HG02884 (cell line): ENCODE results near the gene FAM131C.
"Not testable (repeated sequence)": the region's sequence is repeated elsewhere in the genome, so short reads cannot be mapped to it uniquely, and the experiment has no call there.

Source experiments
- ATAC-seq: cut with Tn5 transposase; IDR thresholded peaks from one replicate; pipeline ENCODE4 v1.9.1; 2021; ENCODE audit warnings: mild to moderate bottlenecking, moderate library complexity; ENCODE audit not compliant: unreplicated experiment

The FAM131C gene

DNA sequence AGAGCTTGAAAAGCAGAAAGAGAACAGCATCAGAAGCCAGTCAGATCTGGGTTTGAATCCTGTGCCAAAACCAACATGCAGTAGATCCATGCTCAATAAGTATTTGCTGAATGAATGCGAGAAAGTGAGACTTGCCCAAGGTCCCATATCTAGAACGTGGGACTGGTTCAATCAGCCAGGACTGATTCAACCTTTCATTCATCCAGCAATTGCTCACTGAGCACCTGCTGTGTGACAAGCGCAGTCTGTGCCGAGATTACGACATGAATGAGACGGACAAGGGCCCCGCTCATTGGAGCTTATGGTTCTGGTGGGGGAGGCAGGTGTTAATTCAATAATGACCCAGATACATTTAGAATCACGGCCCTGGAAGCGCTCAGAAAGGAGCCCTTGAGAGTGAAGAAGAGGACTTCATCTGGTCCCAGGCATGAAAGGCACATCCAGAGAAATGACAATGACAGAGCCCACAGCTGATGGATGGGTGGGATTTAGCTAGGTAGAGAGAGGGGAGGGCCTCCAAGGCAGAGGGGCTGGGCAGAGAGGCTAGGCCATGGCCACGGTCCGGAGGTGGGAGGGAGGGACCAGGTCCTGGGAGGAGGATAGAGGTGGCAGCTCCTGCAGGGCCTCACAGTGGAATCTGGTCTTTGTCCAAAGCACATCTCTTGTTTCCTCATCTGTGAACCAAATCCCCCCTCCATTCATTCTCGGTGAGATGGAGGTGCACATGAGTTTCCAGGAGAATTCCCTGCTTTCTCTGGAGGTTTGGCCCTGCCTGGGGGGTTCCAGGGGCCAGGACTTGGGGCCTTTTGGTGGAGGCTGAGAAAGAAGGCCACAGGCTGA, 4.2 kb upstream of the FAM131C start:
- ATAC-seq = no peak

DNA sequence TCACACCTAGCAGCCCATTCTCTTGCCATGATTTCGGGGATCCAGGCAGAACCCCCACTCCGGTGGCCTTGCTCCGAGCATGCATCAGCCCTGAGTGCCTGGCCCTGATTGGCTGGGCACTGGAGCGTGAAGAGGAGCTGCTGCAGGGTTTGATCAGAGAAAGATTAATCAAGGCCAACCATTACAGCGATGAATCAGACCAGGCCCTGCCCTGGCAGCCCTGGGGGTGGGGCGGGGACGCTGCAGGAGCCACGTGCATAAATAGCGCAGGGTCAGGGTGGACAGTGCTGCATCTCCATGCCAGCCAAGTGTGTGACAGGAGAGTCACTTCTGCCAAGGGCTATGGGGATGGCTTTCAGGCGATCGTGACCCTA, 3.4 kb upstream of the FAM131C start:
- ATAC-seq = no peak

DNA sequence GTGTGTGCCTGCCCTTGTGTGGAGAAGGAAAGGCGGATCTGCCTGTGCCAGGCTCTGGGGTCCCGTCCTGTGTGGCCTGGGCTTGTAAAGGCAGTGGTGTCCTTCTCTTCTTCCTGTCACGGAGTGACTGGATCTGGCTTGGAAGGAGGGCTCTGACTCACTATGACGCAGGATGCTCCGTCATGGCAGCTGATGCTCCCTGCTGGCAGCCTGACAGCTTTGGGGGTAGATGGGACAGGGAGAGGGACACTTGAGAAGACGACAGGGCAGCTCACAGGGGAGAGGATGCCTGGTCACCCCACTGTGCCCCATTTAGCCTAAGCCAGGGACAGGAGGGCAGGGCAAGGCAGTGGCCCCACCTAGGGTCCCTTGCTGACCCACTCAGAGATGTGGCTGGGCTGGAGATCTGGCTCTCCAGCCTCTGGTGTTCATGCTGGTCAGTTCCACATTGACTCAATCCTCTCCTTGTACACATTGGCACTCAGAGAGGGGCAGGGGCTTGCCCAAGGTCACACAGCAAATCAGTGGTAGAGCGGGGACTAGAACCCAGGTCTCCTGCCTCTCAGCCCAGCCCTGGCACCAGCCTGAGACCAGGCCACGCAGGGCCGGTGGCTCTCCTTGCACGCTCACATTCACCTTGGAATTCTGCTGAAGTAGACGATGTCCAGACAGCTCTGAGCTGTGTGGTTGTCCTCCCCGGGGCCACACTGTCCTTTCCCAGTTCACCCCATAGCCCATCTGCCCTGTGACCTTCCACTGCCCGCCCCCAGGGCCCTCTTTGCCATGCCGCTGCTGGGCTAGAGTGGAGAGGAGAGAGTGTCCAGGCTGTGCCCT, 2.8 kb upstream of the FAM131C start:
- no peak for ATAC-seq

DNA sequence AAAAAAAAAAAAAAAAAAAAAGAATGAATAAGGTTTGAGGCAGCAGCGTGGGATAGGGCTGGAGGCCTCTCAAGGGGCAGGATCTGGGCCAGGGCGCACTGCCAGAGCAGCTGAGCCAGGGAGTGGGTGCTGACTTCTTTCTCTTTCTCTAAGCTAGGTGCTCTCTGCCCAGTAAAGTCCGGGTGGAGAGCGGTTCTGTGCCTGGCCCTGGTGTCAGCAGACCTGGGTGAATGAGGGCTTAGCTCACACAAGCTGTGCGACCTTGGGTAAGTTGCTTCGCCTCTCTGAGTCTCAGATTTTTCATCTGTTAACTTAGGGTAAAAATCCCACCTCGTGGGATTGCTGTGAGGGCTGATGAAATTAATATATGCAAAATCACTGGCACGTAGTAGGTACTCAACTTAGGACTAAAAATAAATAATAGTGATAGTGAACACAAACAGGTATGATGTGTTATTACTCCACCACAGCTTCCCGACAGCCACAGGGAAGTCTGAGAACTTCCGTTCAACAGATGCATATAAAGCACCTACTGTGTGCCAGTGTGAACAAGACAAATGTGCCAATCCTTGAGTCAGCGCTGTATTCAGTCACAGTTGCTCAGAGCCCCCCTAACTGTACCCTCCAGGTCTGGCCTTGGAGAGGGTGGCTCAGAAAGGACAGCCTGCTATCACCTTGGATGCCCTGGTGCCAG, 2.0 kb upstream of the FAM131C start:
- ATAC-seq = no peak

DNA sequence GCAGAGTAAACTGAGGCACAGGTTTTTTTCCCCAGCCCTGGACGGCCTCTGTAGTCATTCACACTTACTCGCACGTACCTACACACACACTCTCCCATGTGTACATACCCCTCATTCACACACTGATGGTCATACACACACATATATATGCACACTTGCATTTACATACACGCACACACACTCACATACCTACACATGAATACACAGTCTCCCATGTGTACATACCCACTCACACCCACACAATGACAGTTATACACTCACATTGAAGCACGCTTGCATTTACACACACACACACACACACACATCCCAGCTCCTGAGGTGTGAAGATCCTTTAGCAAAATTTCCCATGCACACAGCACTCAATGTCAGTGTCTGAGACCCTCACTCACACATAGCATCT, 766 bp upstream of the FAM131C start:
- no peak for ATAC-seq

DNA sequence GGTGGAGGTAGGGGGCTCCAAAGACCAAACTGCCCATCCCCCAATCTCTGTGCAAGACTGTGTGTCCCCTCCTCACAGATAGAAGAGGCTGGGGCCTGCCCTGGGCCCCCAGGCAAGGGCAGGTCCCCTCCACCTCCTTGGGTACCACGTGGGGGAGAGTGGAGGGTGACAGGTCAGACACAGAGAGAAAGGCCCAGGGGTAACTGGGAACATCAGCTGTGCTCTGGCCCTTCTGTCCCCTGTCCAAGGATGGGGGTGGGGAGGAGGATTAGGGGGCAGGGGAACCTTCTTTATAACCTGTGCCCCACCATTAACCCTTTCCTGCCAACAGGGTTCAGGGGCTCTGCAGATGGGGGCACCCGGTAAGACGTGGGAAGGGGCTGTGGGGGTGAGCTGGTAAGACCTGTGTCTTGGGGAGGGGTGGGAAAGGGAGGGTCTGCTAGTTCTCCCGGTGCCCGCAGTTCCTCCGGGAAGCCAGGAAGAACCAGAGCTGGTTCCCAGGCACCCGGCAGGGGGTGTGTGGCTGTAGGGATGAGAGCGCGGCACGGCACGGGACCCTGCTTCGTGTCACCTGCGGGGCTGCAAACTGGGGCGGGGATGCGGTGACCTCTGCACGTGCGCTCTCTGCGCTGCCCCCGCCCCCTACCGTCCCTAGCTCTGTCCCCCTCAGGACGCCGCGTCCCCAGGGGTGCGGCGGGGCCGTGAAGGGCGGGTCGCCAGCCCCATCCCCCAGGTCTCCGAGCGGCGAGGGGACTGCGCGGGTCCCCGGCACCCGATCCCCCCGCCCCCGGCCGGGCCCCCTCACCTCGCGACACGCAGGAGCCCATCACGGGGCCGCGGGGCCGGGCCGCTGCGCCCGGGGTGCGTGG, 601 bp downstream of the FAM131C start:
- ATAC-seq = no peak

DNA sequence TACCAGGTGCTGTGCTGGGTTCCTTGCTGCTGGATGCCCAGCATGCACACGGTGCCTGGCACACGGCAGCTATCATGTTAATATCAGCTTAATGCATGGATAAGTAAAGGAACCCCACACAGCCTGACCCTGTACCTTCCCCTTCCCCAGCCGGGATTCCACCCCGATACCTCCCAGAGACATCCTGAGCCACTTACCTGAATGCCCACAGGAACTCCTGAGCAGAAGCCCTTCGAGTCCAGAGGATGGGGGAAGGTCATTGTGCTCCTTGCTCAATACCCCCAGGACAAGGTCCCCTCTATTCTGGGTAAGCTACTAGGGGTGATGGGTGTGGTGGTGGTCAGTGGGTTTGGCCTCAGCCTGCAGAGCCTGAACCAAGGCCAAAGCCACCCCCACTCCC, 1.4 kb downstream of the FAM131C start:
- no peak for ATAC-seq

DNA sequence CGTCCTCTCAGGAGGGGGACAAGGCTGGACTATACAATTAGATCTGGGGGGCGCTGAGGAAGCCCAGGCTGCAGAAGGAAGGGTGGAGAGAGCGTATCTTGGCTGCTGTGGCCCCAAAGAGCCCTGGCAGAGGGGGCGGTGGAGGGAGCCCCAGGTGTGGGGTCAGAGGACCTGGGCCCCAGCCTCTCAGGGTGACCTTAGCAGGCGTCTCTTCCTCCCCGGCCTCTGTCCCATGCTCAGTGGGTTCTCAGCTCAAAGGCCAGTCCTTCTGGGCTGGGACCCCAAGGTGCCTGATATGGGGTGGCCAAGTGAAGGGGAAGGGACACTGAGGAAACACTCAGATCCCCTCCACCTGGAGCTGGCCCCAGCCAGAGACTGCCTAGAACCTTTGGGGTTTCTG, 1.8 kb downstream of the FAM131C start:
- no peak for ATAC-seq

DNA sequence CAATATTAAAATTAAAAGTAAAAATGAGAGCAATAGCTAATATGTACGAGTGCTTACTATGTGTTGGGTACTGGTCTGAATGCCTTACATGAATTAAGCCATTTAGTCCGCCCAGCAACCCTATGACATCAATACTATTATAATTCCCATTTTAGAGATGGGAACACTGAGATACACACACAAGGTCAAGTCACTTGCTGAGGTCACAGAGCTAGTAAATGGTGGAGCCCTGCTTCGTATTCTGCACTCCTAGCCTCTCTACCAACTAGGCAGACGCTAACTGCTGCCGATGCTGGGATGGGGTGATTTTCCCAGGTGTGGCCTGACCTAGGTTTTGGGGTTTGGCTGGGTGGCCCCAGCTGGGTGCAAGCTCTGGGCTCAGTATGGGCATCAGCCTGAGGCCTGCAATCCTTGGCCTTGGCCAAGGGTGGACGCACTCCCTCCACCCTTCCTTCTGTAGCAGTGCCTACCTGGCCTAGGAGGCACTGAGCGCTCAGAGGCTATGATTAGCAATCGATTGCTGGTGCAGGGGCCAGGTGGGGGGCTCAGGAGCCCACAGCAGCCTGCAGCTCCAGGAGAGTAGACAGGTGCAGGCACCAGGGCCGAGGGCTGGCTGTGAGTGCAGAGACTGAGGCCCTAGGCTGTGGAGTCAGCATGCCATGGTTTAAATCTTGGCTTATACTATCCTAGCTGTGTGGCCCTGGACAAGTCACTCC, 2.7 kb downstream of the FAM131C start:
- no peak for ATAC-seq

DNA sequence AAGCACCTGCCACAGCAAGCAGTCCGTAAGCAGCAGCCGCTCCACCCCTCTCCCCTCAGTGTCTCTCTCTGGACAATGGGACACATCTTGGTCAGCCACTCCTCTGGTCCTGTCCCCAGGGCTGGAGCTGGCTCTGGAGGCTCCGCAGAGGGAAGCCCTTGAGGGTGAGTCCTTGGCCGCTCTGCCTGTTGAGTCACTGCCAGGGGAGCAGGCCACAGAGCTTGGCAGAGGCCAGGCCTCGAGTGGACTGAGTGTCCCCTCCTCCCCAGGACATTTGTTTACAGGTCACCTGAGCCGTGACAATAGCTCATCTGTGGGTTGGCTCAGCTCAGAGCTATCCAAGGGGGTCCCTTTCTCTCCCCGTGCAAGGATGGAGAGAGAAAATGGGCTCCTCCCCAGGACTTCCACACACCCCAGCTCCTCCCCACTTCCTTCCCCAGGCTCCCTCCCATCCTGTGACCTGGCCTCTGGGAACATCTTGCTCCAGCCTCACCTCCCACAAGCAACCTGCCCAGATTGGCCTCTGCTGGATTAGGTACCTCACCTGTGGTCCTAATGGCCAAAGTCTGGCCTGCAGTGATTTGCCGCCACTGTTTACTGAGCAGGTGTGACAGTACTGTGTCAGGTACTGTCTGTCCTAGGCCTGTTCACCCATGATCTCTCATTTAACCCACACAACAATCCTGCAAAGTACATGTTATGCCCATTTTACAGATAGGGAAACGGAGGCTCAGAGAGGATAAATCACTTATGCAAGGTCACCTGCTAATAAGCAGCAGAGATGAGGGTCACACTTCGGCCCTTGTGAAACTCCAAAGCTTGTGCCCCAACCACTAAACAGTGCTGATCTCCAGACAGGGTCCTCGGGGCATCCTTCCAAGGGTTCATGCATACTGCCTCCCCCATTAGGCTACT, 4.8 kb downstream of the FAM131C start:
- no peak for ATAC-seq

DNA sequence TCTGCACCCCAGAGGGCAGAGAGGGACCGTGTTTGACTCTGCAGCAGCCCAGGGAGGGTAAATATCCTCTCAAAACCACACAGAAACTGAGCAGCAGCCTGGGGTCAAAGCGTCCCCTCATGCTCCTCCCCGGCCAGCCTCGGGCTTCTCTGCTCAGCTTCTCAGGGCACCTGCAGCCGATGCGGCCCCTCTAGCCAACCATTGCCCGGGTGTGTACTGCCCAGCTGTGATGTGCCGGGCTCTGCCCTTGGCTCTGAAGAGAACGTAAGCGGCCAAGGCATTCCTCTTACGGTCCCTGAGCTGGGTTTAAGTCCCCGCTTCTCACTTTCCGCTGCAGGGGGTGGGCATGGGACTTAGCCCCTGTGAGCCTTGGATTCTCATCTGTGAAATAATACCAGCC, 5.5 kb downstream of the FAM131C start:
- no peak for ATAC-seq

DNA sequence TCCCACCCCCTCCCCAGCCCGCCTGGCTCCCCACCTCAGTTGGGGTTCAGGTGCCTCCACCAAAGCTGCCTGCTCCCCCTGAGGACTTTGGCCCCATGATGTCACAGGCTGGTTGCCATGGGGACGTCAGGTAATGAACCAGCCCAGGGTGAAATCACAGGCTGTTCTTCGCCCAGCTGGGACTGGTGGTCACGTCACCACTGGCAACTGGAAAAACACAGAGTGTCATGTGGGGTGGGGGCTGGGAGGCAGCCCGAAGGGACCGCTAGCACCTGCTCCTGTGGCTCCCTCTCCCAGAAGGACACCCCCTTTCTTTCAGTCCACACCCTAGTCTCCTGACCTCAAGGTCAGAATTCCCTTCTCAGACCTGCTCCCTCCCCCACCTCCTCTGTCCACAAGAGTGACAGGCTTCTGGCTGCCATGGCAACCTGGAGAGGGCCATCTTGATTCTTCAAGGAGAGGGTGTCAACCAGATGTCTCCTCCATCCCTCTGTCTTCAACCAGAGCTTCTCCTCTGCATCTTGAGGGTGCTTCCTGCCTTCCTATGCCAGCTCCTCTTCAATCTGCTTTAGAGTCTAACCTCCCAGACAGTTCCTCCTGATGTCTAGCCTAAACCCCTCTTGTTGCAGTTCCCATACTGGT, 6.2 kb downstream of the FAM131C start:
- no peak for ATAC-seq

DNA sequence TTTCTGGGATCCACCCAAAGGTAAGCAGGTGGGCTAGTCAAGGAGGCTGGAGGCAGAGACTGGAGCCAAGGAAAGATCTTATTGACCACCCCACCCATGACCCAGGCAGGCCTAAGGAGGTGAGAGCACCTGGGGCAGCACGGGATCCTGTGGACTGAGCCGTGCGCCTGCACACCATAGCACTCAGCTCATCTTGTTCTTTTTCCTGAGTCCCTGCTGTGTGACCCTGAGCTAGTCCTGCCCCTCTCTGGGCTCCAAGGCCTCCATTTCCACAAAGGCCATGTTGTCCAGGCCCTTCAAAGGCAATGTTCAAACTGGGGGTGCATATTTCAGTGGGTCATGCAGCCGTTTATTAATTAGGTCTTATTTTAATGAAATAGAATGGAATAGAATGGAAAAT, 7.2 kb downstream of the FAM131C start:
- ATAC-seq = no peak

DNA sequence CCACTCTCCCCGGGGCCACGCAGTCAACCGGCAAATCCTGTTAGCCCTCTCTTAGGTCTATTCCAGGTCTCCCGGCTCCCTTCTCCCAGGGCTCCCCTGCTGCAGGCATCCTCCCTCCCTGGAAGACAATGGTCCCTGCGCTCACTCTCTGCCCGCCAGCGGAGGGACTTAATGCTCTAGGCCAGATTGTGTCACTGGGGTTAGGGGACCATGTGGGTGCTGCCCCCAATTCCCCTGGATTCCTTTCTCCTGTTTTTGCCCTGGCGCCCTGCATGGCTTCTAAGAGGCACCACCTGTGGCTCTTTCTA, 8.2 kb downstream of the FAM131C start:
- no peak for ATAC-seq

DNA sequence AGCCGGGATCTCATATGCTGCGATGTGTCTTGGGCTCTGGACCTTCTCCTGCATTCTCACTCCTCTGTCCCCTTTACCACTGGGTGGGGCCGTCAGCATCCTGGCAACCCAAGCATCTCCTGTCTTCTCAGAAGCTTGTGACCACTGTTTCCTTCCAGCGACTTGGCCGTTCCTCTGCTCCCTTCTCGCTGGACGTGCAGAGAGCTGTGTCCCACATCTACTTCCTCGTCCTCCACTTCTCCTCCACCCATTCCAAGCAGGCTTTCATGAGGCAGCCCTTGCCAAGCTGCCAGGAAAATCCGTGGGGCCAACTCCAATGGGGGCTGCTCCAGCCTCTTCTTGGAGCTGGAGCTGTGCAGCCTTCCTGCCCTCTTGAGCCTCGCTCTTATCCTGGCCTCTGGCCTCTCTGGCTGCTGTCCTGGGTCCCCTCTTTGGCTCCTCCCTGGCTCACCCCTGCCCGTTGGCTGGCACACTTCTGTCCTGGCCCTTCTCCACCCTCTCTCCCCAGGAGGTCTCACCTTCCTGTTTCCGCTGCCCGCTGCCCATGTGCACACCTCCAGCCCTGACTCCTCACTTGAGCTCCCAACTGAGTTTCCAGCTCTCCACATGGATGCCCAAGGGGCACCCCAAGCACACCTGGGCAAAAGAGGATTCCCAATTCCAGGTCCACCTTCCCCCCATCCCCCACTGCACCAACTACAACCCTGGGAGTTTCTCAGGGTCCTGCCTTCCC, 8.7 kb downstream of the FAM131C start:
- no peak for ATAC-seq

DNA sequence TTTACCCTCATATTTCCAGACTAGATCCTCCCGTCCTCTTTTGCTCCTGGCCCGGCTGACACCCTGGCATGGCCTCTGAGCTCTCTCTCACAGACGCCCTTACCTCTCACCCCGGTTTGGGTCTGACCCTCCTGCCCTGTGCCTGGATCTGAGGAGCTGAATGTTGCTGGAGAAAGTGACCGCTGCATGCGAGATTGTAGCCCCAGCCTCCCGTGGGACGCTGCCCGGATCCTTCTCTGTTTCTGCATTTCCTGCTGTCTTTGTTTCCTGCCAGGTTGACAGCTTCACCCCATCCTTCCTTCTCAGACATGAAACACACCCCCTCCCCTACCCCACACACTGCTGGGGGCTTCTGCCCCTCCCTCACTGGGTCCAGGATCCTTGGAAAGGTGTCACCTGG, 9.5 kb downstream of the FAM131C start:
- no peak for ATAC-seq

DNA sequence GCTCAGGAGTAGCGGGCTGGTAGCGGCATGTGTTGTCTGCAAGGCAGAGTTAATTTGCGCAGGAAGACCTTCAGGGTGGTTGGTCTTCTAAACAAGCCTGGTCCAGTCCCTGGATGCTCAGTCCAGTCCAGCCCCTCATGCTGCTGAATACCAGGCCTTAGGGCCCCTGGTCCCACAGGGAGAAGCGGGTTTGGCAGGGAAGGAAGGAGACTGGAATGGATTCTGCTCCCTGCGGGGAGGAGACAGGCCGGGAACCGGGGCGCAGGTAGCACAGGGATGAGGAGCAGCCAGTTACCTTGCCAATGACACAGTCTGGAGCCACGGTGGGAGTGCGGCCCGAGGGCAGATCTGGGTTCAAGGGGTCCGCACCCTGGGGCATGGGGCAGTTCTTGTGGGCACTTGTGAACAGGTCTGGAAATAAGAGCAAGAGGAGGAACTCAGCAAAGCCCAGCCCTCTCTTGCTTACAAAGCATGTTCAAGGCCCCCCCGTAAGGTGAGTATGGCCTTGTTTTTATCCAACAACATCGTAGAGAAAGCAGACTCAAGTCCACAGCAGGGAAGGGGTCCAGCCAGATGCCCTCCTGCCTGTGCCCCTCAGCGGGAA, 10.1 kb downstream of the FAM131C start:
- ATAC-seq = no peak

DNA sequence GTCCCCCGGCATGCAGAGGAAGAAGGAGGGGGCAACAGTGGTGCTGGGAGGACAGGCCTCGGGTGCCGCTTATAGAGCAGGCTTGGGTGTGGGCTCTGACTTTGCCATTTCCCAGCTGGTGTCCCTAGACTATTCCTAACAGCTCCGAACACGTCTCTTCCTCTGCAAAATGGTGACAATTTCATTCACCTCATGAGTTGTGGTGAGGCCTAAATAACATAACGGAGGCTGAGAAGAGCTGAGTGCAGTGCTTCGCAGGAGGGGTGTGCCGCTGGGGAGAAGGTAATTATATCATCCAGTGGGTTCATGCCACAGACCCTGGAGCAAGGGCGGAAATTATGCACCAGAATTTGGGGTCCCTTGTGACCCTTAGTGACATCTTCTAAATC, 10.8 kb downstream of the FAM131C start:
- ATAC-seq = not testable (repeated sequence)
